ENCODE results near the gene PAX7. TPM values are rescaled to one million over a fixed set of nuclear protein-coding genes. Genes with fewer than 3 reads are reported as not detected.

The PAX7 gene
- total RNA-seq, 1 experiment from 2014 or later: not detected

GRCh38 chr1:18643154-18644012 lies 12.7 kb downstream of the PAX7 start:
- ChIA-PET POLR2A (interaction anchor here (0.6 kb wide), 1 partner anchor 21 kb away, joined by 3 read pairs; no protein-coding TSS in a partner anchor), CTCF (interaction anchor here (1.7 kb wide), 1 partner anchor 231 kb away, joined by 4 read pairs; no protein-coding TSS in a partner anchor)
- no peak for TF ChIP-seq CTCF (IDR thresholded peaks at IDR 0.05; ENCODE audit: unreplicated experiment)
- DNase-seq (ENCODE audit: unreplicated experiment): no peak
- peaks cover 94% of the 10 kb centered on the region for H3K27me3 Mint-ChIP-seq (ENCODE audit: insufficient read depth, unreplicated experiment)
- no peaks in the 10 kb centered on the region for H3K36me3 Mint-ChIP-seq (ENCODE audit: insufficient read depth, unreplicated experiment)
- no peak overlapping the region for H3K4me3 Mint-ChIP-seq (ENCODE audit: unreplicated experiment)
- H3K9me3 Mint-ChIP-seq (ENCODE audit: unreplicated experiment): no peaks in the 10 kb centered on the region
- no TSS peak for BruUV-seq (replicated peaks)
- intact Hi-C loops (cut with micrococcal nuclease): no loop called here
- no peaks in the 10 kb centered on the region for H3K4me1 Mint-ChIP-seq (ENCODE audit: insufficient read depth, unreplicated experiment)
- no peak overlapping the region for H3K27ac Mint-ChIP-seq (ENCODE audit: low read depth, unreplicated experiment)

DNA sequence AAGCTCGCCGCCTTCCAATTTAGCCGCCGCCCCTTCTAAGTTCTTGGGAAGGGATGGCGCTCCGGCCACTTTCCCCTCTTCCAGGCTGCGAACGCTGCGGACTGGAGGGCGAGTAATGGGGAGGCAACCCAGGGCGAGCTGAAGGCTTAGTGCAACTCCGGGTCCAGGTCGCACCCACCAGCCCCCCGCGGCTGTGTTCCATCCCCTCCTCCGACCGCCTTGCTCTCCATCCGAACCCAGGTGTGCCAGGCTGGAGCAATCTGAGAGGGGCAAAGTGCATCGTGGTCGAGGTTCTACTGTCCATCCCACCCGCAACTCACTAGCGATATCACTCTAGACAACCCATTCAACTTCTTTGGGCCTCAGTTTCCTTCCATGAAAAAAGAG lies 13.4 kb downstream of the PAX7 start:
- ChIA-PET CTCF (interaction anchor here (0.9 kb wide), 1 partner anchor 47 kb away, joined by 4 read pairs; no protein-coding TSS in a partner anchor), POLR2A (no interaction called here)
- no peak for DNase-seq (ENCODE audit: unreplicated experiment)
- H3K27me3 Mint-ChIP-seq (ENCODE audit: insufficient read depth, unreplicated experiment): peaks cover 91% of the 10 kb centered on the region
- no peak overlapping the region for H3K4me3 Mint-ChIP-seq (ENCODE audit: unreplicated experiment)
- intact Hi-C loops (cut with micrococcal nuclease): no loop called here
- H3K4me1 Mint-ChIP-seq (ENCODE audit: insufficient read depth, unreplicated experiment): no peaks in the 10 kb centered on the region
- H3K36me3 Mint-ChIP-seq (ENCODE audit: insufficient read depth, unreplicated experiment): no peaks in the 10 kb centered on the region
- BruUV-seq (replicated peaks): no TSS peak
- no peak for TF ChIP-seq CTCF (IDR thresholded peaks at IDR 0.05; ENCODE audit: unreplicated experiment)
- H3K27ac Mint-ChIP-seq (ENCODE audit: low read depth, unreplicated experiment): no peak overlapping the region
- H3K9me3 Mint-ChIP-seq (ENCODE audit: unreplicated experiment): no peaks in the 10 kb centered on the region

DNA sequence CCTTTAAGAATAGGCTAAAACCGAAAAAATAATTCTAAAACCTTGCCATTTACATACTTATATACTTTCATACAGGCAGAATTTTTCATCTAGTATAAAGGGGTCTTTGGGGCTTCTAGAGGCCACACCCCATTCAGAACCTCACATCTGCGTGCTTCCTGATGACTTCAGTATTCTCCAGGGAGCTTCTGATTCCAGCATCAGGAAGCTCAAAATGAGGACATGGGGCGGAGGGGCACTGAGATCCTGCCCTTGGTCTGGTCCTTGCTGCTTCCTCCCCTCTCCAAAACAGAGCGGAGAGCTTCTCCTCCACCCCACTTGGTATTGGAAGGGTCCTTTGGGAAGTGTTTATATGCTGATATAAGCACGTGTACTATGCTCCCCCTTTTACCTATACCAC lies 13.8 kb downstream of the PAX7 start:
- ChIA-PET CTCF (interaction anchor here (0.9 kb wide), 1 partner anchor 47 kb away, joined by 4 read pairs; no protein-coding TSS in a partner anchor), POLR2A (no interaction called here)
- H3K27me3 Mint-ChIP-seq (ENCODE audit: insufficient read depth, unreplicated experiment): peaks cover 87% of the 10 kb centered on the region
- no peak overlapping the region for H3K27ac Mint-ChIP-seq (ENCODE audit: low read depth, unreplicated experiment)
- no peak for TF ChIP-seq CTCF (IDR thresholded peaks at IDR 0.05; ENCODE audit: unreplicated experiment)
- H3K4me1 Mint-ChIP-seq (ENCODE audit: insufficient read depth, unreplicated experiment): no peaks in the 10 kb centered on the region
- no TSS peak for BruUV-seq (replicated peaks)
- DNase-seq (ENCODE audit: unreplicated experiment): no peak
- no peaks in the 10 kb centered on the region for H3K36me3 Mint-ChIP-seq (ENCODE audit: insufficient read depth, unreplicated experiment)
- intact Hi-C loops (cut with micrococcal nuclease): no loop called here
- no peak overlapping the region for H3K4me3 Mint-ChIP-seq (ENCODE audit: unreplicated experiment)
- H3K9me3 Mint-ChIP-seq (ENCODE audit: unreplicated experiment): no peaks in the 10 kb centered on the region

DNA sequence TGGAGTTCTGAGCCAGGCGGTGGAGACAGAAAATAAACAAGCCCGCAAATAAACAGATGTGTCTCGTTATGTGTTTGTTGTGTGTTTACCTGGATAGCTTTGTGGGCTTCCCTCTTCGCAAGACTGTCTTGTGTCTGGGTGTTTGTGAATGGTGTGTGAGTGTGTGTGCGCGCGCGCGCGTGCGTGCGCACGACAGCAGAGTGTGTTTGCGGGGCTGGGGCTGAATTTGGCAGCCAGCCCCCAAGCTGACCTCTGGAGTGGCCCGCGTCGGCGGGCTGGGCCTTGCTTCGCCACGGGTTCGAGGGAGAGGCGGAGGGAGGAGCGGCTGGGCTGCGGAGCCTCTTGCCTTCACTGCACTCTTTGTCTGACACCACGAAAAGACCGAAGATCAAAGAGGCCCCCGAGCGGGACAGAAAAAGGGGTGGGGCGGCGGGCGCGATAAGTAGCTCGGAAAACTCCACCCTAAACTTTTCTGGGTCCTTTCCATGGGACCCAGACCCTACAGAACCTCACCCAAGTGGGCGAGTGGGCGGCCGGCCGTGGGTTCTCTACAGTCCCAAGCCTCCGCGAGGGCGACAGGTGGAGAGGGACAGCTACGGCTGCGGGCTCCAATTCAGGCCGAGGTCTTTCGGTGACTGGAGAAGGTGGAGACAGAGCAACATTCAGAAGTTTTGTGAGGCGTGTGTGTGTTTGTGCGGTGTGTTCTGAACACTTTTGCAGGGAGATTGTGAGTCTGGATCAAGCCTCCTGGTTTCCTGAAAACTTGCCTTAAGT lies 14.5 kb downstream of the PAX7 start:
- ChIA-PET POLR2A (no interaction called here), CTCF (interaction anchor here (0.9 kb wide), 1 partner anchor 48 kb away, joined by 4 read pairs; no protein-coding TSS in a partner anchor)
- intact Hi-C loops (cut with micrococcal nuclease): no loop called here
- no peak for TF ChIP-seq CTCF (IDR thresholded peaks at IDR 0.05; ENCODE audit: unreplicated experiment)
- no peak overlapping the region for H3K27ac Mint-ChIP-seq (ENCODE audit: low read depth, unreplicated experiment)
- H3K36me3 Mint-ChIP-seq (ENCODE audit: insufficient read depth, unreplicated experiment): no peaks in the 10 kb centered on the region
- H3K4me3 Mint-ChIP-seq (ENCODE audit: unreplicated experiment): no peak overlapping the region
- no peak for DNase-seq (ENCODE audit: unreplicated experiment)
- no peaks in the 10 kb centered on the region for H3K4me1 Mint-ChIP-seq (ENCODE audit: insufficient read depth, unreplicated experiment)
- H3K27me3 Mint-ChIP-seq (ENCODE audit: insufficient read depth, unreplicated experiment): peaks cover 83% of the 10 kb centered on the region
- no TSS peak for BruUV-seq (replicated peaks)
- no peaks in the 10 kb centered on the region for H3K9me3 Mint-ChIP-seq (ENCODE audit: unreplicated experiment)

All from MCF 10A (cell line).